Nucleus accumbens (tissue), 56 donors: ENCODE results near the gene SLC25A44.
A peak's percentile ranks its signal among the peaks of the same experiment; 100 is the strongest.

ENCODE experiments used
- DNase-seq, 56 donors: peaks; one replicate each; lab custom pipeline; 2025; lab: John Stamatoyannopoulos, UW

The SLC25A44 gene

DNA sequence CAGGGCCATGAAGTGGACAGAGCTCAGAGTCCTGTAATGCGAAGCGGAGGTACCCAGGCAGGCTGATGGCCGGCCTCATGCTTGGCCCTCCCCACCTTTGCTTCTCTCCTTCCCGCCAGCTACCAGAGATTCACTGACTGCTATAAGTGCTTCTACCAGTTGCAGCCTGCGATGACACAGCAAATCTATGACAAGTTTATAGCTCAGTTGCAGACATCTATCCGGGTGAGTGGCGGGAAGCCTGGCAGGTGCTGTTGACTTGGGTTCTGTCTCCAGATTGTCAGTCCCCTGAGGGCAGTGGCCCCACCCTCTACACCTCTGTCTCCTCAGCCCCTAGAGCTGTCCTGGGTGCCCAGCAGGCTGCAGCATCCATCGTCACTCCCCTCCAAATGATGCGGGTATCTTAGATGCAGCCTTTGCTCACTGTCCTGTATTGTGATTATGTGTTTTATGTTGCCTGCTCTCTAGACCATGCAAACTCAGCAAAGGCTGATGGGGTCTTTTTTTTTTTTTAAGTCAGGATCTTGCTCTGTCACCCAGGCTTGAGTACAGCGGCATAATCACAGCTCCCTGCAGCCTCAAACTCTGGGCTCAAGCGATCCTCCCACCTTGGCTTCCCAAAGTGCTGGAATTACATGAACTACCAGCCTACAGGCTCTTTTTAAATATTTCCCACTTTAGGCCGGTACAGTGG, 38.4 kb downstream of the SLC25A44 start:
- no peak for DNase-seq

DNA sequence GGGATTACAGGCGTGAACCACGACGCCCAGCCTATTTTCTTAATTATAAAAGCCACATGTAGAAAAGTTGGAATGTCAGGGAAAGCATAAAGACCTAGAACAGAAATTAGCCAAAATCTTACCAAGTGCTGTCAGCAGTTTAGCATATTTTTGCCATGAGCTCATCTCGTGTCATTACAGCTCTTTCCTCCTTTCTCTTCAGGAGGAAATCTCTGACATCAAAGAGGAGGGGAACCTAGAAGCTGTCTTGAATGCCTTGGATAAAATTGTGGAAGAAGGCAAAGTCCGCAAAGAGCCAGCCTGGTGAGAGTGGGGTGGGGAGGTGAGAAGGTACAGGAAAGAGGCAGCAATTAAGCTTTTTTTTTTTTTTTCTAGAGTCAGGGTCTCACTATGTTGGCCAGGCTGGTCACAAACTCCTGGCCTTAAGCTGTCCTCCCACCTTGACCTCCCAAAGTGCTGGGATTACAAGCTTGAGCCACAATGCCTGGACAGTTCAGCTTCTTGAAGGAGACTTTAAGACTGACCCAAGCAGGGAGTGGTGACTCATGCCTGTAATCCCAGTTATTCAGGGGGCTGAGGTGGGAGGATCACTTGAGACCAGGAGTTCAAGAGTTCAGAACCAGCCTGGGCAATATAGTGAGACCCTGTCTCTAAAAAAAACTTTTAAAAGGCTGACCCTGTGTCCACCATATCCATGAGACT, 39.7 kb downstream of the SLC25A44 start:
- no peak for DNase-seq

DNA sequence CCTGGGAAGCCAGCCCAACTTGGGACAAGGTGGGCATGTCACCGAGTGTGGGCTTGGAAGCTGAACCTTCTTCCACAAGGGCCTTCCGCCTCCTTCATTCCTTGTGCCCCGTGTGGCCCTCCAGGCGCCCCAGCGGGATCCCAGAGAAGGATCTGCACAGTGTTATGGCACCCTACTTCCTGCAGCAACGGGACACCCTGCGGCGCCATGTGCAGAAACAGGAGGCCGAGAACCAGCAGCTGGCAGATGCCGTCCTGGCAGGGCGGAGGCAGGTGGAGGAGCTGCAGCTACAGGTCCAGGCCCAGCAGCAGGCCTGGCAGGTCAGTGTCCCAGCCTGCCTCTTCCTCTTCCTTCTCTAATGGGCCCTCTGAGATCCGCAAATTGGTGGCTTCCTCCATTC, 42.3 kb downstream of the SLC25A44 start:
- DNase-seq: no peak

GRCh38 chr1:156238248-156238647, 44.3 kb downstream of the SLC25A44 start:
- DNase-seq: no peak

DNA sequence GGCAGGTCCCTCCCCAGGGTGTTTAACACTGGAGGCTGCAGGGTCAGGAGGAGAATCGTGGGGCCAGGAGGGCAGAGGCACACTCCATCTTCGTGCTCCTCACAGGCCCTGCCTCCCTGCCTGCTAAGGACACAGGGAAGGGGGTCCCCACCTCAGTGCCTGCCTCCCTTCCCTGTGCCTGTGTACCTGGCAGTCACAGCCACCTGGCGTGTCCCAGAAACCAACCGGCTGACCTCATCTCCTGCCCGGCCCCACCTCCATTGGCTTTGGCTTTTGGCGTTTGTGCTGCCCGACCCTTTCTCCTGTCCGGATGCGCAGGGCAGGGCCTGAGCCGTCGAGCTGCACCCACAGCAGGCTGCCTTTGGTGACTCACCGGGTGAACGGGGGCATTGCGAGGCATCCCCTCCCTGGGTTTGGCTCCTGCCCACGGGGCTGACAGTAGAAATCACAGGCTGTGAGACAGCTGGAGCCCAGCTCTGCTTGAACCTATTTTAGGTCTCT, 47.5 kb downstream of the SLC25A44 start:
- DNase-seq: peak in 9 of 56 donors; percentile 10 to 48 (median 27)

DNA sequence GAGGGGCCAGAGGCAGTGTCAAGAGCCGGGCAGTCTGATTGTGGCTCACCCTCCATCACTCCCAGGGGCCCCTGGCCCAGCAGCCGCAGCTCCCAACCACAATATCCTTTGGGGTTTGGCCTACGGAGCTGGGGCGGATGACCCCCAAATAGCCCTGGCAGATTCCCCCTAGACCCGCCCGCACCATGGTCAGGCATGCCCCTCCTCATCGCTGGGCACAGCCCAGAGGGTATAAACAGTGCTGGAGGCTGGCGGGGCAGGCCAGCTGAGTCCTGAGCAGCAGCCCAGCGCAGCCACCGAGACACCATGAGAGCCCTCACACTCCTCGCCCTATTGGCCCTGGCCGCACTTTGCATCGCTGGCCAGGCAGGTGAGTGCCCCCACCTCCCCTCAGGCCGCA, 48.0 kb downstream of the SLC25A44 start, which contains the start of gene BGLAP:
Gene BGLAP (plus strand): TSS at position 259 of the 400 bp plus-strand sequence. CDS start 48 bp downstream, at position 307.
- no peak for DNase-seq

DNA sequence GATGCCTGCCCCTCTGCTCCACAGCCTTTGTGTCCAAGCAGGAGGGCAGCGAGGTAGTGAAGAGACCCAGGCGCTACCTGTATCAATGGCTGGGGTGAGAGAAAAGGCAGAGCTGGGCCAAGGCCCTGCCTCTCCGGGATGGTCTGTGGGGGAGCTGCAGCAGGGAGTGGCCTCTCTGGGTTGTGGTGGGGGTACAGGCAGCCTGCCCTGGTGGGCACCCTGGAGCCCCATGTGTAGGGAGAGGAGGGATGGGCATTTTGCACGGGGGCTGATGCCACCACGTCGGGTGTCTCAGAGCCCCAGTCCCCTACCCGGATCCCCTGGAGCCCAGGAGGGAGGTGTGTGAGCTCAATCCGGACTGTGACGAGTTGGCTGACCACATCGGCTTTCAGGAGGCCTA, 48.8 kb downstream of the SLC25A44 start:
- DNase-seq: peak in 6 of 56 donors; percentile 16 to 35 (median 28)

GRCh38 chr1:156244126-156244525, 50.2 kb downstream of the SLC25A44 start:
- no peak for DNase-seq

- DNase-seq: no peak
Observed at GRCh38 chr1:156244712-156245111, 50.8 kb downstream of the SLC25A44 start.

DNA sequence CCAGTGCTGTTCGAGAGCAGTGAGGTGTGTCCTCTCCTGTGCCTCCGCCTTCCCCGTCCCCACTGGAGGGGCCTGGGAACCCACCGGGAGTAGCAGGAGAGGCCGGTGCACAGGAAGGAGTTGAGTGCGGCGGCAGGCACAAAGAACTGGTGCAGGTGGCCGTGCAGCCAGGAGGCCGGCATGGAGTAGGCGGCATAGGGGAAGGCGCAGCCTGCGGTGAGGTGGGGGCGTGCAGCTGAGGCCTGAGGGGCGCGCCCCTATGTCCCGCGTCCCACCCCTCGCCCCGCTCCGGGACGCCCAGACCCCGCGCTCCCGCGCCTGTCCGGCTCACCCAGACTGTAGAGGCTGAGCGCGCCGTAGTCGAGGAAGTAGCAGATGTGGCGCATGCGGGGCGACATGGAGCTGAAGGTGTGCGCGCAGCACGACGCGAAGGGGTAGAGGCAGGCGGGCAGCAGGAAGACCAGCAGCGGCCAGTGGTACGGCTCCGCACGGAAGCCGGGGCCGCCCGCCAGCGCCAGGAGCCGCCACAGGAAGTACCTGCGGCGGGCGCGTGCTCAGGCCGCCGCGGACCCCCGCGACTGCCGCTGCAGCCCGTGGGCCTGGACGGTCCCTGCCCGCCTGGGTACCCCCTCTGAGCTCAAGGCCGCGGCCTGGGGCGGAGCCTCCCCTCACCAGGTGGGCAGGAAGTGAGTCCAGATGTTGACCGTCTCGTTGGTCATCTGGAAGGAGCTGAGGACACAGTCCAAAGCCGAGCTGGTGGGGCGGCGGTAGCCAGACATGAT, 51.7 kb downstream of the SLC25A44 start:
- DNase-seq: peak in 2 of 56 donors; percentile 13 to 15

- no peak for DNase-seq
Observed at GRCh38 chr1:156246241-156246780, 52.4 kb downstream of the SLC25A44 start.

- peak in 13 of 56 donors; percentile 27 to 61 (median 39) for DNase-seq
Observed at GRCh38 chr1:156246781-156247459, 53.0 kb downstream of the SLC25A44 start.

DNA sequence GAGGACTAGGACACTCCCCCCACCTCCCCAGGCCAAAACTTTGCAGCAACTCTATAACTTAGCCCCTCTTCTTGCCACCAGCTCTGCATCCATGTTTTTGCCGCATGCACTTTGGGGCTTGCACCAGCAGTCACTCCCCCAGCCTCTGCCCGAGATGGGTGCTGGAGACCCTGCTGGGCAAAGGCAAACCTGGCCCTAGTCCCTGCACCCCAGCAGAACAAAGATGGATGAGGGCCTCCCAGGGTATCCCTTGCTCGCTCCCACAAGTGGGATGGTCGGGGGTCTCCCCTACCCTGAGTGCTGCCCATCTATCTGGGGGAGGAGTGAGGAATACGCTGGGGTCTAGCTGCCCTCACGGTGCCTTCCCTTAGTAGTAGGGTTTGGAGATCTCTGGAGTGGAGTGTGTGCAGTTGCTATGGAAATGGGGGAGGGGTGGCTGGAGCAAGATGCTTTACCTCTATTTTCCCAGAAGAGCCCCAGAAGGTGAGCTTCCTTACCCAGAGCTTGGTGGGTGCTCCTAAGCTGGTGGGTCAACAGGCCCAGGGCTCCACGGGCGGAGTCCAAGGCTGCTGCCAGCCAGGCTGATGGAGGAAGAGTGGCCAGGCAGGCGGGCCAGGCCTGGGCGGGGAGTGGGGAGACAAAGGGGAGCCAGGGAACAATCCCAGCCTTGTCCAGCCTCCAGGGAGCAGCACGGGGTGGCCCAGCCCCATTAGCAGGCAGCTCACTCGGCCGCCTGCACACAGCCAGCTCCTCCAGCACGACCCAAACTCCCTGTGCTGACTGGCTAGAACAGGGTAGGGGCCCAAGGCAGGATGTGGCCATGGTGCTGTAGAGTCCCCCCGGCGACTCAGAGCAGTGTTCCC, 53.8 kb downstream of the SLC25A44 start, which contains the start of gene PAQR6:
Gene PAQR6 (minus strand): TSS at position 597 of the 863 bp plus-strand sequence. CDS start 1,325 bp downstream, outside the sequence.
- DNase-seq: peak; percentile 52 to 97 (median 91)

DNA sequence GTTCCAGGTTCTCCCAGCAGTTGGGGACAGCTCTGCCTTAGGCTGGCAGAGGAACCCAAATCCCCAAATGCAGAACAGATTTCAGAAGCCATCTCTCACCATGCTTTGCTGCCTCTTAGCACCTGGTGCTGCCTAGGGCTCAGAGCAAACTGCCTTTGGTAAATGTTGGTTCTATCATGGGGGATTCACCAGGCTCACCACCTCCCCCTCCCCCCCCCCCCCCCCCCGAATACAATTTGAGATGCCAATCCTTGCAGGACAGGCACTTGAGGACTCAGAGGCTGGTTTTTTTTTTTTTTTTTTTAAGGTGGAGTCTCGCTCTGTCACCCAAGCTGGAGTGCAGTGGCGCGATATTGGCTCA, 54.4 kb downstream of the SLC25A44 start:
- no peak for DNase-seq

DNA sequence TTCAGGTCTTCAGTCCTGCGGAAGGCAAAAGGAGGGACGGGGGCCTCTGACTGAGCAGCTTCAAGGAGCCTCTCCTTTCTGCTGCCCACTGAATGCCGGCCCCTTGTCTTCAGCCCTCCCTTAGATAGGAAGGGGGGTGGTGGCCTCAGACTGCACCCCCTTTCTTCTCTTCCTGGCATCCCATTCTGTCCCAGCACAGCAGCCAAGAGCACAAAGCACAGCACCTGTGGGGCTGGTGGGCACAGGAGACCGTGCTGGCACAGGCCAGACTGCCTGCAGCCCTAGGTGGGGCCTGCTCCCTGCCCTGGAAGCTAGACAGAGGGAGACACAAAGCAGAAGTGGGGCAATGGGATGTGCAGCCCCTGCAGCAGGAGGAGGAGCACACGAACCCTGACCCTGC, 55.7 kb downstream of the SLC25A44 start:
- no peak for DNase-seq

DNA sequence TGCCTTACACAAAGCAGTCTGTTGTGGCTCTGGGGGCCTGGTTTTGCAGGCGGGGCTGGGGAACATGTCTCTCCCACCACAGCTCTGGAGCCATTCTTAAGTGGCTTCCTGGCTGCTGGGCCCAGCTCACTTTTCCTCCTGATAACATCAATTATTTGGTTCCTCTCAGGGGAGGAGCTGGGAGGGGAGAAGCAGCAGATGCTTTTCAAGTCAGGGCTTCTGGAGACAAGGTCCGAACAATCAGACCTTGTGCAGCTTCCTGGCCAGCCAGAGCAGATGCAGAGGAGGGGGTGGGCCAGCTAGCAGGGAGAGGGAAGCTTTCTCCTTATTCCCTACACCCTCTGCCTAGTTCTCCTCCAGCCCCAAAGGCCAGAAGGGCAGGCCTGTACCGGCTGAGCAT, 57.6 kb downstream of the SLC25A44 start:
- DNase-seq: peak in 6 of 56 donors; percentile 23 to 43 (median 36)

GRCh38 chr1:156253634-156254033, 59.7 kb downstream of the SLC25A44 start:
- no peak for DNase-seq

- peak in 1 of 56 donors; percentile 7 for DNase-seq
Observed at GRCh38 chr1:156257711-156258110, 63.8 kb downstream of the SLC25A44 start.

DNA sequence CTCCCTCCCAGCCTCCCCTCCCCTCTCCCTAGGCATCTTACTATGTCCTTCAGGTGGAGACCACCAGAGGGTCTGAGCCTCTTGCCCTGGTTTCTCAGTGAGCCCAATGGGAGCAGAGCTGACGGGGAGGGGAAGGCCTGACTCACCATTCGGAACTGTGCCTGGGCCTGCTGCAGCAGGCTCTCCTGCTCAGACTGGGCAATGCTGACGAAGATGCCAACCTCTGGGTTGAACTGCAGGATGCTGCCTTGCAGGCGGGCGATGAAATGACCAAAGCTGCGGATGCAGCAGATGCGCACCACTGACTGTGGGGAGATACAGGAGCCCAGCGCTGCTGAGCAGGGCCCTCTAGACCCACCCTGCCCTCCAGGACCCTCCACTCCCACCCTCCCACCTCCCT, 65.0 kb downstream of the SLC25A44 start:
- no peak for DNase-seq
